ENCODE measurements around the gene RAD51B.

The RAD51B gene

DNA sequence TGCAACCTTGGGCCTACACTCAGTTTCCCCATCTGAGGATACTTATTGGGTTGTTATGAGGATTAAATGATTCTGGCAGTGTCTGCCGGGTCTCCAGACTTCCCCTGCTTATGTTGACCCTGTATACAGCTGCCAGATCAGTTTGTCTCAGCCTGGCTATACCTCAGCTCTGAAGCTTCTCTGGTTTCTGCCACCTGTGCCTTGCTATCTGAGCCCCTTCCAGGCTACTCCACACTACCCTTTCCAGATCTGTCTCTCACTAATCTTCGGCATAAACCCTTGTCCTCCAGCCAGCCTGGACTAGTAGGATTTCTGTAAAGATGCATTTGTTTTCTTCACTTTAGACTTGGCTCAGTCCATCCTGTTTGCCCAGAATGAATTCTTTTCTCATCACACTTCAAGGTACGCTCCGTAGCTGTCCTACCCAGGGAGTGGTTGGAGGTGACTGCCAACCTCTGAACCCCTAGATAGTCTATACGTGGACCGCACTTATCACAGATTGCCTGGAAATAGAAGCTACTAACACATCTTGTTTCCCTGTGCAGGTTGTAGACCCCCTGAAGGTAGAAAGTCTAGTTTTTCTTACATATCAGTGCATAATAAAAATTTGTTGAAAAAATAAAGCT is 422.4 kb downstream of the RAD51B start:
- DNase-seq, result no peak

DNA sequence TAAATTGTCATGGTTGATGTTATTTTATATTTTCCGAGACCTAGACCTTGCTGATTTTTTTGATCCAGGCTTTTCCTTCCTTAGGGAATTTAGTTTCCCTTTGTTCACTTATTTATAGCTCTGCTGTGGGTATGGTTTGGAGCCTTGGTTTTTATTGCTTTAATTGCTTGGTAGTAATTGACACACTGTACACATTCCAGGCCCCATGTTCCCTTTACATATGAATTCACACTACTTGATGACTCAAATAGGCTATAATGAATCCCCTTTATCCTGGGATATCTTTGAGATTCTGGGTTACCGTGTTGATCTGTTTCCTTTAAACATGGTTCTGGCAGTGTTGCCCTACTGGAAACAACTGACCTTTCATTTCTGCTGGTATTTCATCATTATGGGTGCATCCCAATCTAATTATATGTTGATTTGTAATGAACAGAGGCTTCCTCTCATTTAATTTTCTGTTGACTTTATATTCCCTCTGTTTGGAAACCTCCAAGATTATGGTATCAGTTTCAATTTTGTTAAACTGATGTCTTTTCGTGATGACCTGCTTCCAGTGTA is 424.0 kb downstream of the RAD51B start:
- DNase-seq, result no peak

DNA sequence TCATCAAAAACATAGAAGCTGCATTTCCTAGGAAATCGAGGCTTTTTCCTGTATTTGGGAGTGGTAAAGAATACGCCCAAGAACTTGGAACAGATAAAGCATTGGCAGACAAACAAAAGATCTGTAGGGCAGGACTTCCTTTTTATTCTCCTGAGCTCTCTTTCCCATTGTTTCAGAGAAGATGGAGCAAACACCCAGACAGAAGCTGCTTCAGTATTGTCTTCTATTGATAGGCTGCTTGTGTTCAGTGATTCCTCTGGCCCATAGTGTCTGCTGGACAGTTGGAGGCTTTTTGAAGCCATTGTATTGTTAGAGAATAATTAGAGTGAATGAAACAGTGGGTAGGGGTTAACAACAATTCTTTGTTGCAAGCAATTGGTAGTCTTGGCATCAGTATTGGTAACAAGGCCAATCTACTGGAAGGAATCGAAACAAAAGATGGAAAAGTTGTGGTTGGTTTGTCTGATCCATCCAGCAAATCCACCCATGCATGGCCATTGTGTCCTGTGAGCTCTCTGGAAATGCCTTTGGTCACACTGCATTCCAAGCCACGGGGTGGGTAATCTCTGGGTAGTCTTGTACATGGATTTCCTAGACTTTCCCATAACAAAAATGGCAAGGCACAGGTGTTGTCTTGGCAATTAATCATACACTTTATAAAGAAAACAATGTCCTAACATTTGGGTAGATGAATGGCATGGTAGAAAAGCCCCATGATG is 424.8 kb downstream of the RAD51B start:
- DNase-seq, result no peak

DNA sequence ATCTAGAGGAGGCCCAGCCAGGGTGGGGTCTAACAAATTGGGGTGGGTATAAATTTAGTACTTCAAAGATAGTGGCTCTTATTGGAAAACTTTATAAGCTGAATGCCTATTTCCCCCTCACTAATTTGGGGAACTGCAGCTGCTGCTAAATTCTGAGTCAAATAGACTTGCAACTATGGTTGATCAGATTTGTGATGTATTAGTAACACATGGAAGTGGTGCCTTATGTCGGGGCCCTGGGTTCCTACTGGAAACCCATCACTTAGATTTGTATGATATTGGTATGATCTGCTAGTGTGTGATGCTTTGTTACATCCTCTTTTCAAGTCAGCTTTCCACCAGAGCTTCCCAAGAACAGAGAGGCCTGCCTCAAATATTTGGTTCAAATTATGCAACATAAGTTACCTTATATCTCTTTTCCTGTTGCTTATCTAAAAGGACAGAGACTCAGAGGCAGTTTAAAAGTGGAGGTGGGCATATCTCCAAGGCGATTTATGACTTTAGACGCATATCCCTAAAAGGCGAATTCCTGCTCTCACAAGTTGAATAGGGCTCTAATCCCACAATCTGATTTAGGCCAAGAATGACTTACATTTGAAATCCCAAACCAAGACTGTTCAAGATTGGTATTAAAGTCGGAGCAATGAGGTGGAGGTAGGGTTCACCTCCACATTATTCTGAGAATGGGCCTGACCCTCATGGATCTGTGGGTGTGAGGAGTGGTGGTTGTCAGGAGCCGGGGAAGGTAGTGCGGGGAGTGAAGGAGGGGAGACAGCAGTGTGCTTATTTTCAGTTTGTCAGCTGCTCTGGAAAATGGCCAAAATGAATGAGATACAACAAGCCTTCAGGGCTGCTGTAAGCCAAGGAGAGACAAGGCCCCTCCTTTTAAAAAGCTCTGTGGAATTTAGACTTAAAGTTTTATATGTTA is 425.8 kb downstream of the RAD51B start:
- no peak for DNase-seq

DNA sequence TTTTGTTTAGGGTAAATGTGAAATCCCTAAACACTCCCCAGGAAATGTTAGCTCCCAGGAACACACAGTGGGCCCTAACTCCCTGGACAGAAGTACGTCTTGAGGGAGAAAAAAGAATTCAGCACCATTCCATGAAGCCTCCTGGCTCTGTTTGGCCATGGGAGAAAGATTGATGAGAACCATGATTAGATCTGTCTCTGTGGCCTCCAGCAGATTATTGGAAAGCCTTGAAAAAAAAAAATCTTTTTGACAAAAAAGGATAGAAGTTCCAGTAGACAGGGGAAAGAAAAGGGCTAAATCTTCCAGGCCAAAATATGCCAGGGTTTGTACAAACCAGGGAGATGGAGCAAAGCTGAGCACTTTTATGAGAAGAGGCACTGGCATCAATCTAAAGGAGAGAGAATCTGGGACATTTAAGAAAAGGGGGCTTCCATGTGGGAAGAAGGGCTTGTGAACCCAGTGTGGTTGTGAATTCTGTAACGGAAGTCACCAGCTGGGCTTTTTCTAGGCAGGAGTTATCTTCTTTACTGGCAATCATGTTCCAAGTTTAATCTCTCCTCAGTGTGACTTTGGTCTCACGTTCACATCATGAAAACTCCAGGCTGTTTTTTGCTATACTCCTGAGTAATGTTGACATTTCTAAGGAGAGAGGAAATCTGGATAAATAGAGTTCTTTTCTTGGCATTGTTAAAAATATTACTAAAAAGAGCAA is 426.7 kb downstream of the RAD51B start:
- no peak for DNase-seq

DNA sequence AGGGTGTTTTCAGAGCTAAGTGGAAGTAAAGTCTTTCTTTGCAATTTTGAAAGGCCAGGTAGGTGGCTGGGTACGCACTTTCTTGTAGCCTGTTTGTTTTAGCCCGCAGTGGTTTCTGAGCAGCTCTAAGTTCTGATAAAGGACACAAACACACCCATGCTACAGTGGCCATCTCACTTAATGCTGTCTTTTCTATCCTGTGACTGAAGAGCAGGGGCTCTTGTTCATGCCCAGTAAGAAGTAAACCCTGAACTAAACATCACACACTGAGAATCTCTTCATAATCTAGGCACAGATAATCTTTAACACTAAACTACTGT is 427.2 kb downstream of the RAD51B start:
- DNase-seq, result no peak

DNA sequence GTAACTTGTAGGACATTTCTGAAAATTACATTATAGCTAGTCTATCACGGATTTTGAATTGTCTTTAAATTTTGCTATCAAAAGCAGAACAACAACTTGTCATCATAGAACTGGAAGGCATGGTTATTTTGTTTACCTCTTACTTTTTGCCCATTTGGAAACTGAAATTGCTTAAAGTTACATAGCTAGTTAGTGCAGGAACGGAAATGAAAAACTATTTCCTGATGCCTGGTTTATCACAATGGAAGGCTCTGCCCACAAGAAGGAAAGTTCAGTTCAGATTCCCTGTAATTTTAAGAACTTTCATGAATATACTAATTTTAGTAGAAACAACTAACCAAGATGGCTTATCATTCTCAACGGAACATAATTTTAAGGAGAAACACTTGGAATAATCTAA is 427.7 kb downstream of the RAD51B start:
- DNase-seq, result no peak

DNA sequence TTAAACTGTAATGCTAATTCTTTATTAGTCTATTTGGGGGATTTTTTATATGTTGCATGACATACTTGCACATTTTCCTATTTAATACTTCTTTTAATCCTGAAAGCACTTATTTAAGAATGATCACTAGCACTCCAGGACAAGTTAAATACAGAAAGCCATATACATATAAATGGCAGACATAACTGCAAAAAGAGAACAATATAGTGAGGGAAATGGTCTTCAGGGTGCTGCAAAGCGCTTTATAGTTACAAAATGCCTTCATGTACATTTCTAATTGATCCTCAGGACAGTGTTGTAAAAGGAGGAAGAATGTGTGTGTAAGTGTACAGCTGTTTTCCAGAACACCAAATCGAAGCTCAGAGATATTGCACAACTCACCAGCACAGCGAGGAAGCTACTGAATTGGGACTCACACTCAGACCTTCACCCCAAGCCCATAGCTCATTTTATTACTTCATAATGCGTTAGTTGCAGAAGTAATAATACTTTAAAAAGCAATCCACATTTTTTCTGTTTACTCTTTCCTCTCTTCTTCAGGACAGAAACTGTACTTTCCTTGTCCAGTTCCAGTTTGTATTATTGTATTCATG is 428.2 kb downstream of the RAD51B start:
- DNase-seq, result no peak

DNA sequence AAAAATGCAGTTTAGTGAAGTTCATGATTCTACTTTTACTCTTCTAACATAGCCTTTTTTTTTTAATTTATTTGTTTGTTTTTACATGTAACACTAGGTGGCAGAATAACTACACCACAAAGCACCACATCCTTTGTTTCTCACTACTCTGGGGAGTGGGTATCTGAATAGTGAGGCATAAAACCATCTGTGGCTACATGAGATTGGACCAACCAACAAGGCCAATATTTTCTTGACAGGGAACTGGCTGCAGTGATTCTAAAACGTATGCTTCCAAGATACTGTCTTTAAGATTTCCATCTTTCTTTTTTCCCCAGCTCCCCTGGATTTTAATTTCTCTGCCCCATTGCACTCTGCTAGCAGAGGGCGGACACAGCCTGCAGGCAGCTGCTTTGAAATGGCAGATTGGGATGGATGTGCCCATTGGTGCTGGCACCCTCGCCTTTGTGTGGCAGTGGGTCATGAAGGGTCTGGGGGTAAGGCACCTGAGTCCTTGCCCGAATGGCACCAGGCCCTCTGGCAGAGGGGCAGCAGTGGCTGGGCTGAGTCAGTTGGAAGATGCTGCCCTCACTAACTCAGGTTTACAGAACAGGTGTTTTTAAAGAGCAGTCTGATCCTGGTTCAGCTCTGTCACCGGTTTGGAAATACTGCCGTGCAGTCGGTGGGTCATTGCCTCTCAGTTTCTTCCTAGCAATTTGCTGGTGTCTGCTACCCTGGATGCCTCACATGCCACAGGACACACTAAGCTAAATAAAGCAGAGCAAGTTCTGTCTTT is 429.1 kb downstream of the RAD51B start:
- peak; percentile 33 for DNase-seq

DNA sequence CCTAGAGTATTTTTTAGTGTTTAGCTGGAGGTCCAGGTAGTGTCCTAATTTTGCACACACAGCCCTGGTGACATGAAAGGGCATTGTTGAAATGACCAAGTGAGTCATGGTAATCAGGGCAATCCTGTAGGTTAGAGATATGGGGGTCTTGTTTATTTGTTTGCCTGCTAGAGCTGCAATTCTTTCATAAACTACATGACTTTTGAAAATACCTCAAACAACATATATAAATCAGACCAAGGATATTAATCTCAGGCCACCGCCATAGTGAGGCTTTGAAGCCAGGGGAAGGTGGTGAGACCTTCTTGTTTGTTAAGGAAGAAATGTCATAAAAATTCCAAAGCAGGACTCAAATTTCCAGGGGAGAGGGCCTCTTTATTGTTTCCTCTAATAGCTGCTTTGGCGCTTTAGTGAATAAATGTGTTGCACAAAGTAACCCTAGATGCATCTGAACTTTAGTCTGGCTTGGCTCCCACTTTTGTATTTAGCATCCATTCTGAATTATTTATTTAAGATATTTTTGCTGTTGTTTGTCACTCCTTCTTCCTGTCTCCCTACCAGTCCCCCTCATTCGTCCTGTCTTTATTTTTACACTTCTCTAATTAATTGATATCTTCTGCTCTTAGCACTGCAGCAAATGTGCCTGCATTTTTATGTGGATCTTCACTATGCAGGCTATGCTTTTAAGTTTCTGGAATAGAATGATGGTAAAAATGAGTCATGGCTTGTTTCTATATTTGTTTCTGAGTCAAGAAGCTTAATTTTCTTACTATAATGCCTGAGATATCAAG is 430.3 kb downstream of the RAD51B start:
- DNase-seq, result no peak

DNA sequence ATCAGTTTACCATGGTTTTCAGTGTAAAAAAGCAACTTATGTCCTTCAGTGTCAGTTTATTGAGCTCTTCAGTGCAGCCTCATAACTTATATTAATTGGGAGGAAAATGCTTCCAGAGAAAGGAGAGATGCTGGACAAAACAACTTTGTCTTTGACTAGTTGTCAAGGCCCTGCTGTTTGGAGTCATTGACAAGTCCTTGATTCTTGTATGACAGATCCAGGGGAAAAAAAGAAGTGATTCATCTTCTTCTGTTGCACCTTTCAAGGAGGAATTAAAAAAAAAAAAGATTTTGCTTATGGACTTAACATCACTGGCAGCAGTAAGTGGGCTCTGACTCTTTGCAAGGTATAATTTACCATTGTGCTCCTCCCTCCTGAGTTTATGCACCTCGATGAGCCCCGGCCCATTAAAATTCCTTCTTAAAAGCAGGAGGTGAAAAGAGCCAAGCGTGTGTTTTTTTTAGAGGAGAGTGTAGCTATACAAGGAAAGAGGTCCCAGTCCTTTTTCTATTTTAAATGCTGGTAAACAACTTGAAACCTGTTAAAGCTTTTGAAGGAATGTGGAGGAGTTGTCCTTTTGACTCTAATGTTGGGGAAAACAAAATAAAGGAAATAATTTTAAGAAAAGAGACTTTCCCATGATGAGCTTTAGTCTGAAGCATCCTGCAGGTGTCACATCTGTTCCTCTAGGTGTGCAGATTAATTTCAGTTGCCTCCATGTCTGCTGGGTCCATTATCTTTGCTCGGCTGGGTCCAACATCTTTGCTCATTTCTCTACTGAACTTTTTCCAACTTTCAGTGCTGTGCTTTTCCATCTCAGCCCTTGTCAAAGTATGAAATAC is 431.6 kb downstream of the RAD51B start:
- DNase-seq, result no peak

DNA sequence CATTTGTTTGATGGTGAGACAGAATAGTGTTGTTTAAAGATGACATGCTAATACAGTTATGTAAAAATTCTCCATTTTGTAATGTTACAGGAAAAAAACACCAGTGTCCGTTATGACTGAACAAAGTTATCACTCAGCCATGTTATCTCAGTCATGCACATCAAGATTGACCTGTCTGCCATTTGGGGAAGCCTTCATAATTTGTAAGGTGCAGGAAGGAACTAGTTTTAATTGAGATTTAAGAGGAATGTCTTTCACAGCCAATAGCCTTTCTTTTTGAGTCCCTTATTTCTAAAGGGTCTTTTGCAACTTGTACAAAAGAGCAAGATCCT is 432.2 kb downstream of the RAD51B start:
- no peak for DNase-seq

DNA sequence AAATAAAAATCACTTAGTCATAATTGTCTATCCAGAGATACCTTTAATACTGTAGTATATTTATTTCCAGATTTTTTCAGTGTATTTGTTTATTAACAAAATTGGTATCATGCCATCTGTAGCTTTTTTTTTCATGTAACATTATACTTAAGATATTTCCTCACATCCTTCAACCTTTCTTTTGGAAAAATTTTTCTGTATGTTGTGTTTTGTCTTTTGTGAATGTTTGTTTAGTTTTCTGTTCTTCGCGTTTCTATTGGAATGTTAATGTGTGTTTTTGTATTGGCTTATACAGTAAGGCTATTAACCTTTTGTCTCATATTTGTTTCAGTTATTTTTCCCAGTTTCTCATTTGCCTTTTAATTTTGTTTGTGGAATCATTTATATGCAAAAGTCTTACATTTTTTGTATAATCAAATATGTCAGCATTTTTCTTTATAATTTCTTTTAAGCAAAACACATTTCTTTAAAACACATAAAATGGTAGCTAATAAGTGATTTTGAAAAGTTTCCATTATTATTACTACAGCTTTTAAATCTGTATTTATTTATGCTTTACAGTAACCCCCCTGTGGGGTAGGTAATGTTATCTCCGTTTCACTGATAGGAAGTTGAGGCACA is 433.7 kb downstream of the RAD51B start:
- no peak for DNase-seq

DNA sequence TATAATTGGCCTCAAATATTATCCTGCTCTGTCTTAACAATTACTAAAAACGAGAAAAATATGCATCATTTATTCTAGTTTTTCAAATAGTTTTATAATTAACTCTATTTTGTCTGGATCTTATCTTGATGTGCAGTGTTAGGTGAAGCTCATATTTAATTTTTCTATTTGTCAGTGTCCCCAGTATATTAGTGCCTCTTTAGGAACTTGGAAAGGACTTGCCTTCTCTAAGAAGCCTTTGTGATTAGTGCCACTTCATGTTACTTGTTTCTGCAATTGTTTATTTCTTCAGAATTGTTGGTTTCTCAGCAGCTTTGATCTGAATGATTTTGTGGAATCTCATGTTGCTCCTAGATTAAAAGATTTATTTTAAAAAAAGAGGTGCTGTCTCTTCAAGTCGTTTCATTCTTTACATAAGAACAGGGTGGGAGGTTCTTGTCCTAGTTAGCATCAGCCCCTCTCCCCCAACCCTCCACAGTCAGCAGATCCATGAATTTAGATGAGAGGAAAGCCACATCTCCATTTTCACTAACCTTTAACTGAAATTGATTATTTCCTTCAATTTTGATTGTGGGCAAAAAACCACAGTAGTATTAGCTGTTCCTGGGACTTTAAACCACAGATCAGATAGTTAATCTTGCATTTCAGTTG is 434.4 kb downstream of the RAD51B start:
- DNase-seq, result no peak

DNA sequence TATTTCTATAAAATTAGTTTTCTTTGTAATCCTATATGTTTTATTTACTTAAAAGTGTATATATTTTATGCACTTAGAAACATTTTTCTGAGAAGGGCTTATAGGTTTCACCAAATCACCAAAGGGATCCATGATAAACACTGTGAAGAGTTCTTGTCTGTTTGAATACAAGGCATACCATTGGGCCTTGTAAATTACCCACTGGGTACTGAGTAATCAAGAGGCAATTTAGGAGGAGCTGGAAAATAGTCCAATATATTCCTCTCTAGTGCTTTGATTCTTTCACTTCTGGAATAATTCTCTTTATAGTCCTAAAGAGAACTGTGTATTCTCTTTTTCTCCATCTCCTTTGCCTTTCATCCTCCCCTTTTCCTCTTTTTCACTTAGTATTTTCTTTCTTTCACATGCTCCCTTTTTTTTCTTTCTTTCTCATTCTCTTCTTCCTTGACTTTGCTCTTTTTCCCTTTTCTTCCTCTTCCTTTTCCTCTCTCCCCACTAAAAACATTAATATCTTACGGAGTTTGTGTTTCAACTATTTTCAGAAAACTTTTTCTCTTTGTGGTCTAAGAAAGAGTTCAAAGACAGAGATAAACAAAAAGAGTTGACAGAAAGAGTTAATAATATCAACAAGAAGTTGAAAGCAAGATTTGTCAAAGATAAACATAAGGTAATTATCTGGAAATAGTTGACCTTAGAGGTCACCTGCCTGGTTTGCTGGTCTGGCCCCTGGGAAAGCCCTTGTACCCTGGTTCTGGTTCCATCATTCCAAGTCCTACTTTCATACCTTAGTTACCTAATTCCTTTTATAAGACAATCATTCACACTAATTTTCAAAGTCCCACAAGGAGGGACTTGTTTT is 435.3 kb downstream of the RAD51B start:
- no peak for DNase-seq

DNA sequence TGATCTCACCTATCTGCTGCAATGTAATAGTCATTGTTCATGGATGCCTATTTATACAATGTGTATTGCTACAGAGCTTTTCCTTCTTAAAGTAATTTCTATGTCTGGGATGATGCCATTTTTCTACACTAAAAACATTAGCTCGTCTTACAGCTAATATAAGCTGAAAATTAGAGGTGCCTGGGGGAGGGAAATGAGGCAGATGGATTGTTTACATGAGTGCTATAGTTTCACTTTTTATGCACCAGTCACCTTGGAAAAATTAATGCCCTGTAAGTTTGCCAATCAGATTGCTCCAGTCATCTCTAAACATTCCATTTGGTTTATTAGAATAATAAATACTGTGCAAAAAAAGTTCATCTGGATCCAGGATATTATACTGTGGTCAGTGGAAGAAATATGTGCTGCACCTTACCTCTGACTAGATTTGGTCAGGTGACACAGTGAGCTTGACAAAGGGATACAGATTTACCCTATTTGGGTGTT is 436.2 kb downstream of the RAD51B start:
- DNase-seq, result no peak

DNA sequence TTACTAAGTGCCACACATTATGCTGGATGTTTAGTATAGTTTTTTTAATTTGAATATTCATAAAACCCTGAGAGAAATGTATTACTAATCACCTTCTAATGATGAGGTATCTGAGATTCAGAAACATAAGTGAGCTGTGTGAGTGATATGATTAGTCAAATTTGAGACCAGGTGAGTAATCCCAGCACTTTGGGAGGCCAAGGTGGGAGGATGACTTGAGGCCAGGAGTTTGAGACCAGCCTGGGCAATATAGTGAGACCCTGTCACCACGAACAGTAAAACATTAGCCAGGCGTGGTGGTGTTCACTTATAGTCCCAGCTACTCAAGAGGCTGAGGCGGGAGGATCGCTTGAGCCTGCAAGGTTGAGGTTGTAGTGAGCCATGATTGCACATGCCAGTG is 438.4 kb downstream of the RAD51B start:
- no peak for DNase-seq

DNA sequence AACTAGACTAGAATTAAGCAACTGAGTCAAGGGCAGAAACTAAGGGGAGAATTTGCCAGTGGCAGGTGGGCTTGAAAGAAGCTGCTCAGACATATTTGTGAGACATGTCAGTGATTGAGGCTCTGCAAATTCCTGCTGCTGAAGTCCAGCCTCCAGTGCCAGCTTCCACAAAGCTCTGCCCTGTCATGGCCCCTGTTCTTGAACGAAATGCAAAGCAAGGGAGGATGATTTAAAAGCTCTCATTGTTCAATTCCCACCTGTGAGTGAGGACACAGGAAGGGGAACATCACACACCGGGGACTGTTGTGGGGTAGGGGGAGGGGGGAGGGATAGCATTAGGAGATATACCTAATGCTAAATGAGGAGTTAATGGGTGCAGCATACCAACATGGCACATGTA is 439.4 kb downstream of the RAD51B start:
- peak; percentile 6 for DNase-seq

Measured in NCI-H526 treated with DMSO at 0.1 percent for 48 hours (cell line).